ENCODE measurements around the gene C1QL3. TPM values are rescaled to one million over a fixed set of nuclear protein-coding genes. Genes with fewer than 3 reads are reported as not detected.

The C1QL3 gene
- total and polyA plus RNA-seq, 2 of the 4 experiments (the other 2 are of a cell fraction) = not detected

- H2AFZ ChIP-seq (replicated peaks; ENCODE audit: low read length, poor library complexity) = no peak overlapping the region
- dilution Hi-C loops (cut with HindIII; ENCODE audit: low sequenced_read_pairs, unreplicated experiment) (no loop called here), in situ Hi-C loops (cut with MboI; ENCODE audit: low sequenced_read_pairs) (no loop called here), intact Hi-C loops (cut with micrococcal nuclease) (no loop called here)
- no peak overlapping the region for H2BK120ac ChIP-seq (ENCODE audit: low read depth, low read length)
- H3K27ac ChIP-seq (ENCODE audit: insufficient read depth, low read length) = no peak overlapping the region
- no peak overlapping the region for H3K18ac ChIP-seq (ENCODE audit: low read depth, low read length)
- DNase-seq (no peak), ATAC-seq (ENCODE audit: low read depth) (no peak)
- H3K4me1 ChIP-seq (ENCODE audit: control insufficient read depth, insufficient read depth, low read length) = no peaks in the 10 kb centered on the region
- no peak overlapping the region for H3K56ac ChIP-seq (ENCODE audit: extremely low read depth, insufficient read depth, low read length)
- H3K23ac ChIP-seq (ENCODE audit: low read depth, low read length) = no peak overlapping the region
- H3K4me3 ChIP-seq (ENCODE audit: insufficient read depth, low read depth, low read length) = no peak overlapping the region
- H2AK9ac ChIP-seq (replicated peaks; ENCODE audit: low read depth, low read length, poor library complexity) = no peak overlapping the region
- TF ChIP-seq POLR2A (IDR thresholded peaks at IDR 0.05; ENCODE audit: low read depth, low read length) = no peak
- TF ChIP-seq ELK1 (IDR thresholded peaks at IDR 0.05; ENCODE audit: borderline replicate concordance, low read depth, low read length) = no peak
- no peak for TF ChIP-seq RAD21 (IDR thresholded peaks at IDR 0.05; ENCODE audit: low read length)
- TF ChIP-seq RCOR1 (IDR thresholded peaks at IDR 0.05; ENCODE audit: insufficient replicate concordance, low read length) = no peak
- TF ChIP-seq USF2 (IDR thresholded peaks at IDR 0.05; ENCODE audit: low read depth, low read length) = no peak
- TF ChIP-seq BHLHE40 (IDR thresholded peaks at IDR 0.05; ENCODE audit: low read depth, low read length) = no peak
- no peak for TF ChIP-seq MAZ (IDR thresholded peaks at IDR 0.05; ENCODE audit: borderline replicate concordance, low read depth, low read length)
- TF ChIP-seq CHD1 (IDR thresholded peaks at IDR 0.05; ENCODE audit: low read depth, low read length) = no peak
- no peak for TF ChIP-seq RFX5 (IDR thresholded peaks at IDR 0.05; ENCODE audit: low read depth, low read length)
- no peak for TF ChIP-seq MAFK (IDR thresholded peaks at IDR 0.05; ENCODE audit: low read depth, low read length)
- H4K5ac ChIP-seq (ENCODE audit: low read depth, low read length) = no peak overlapping the region
- no TSS peak for BruUV-seq (replicated peaks)
- POLR2A ChIA-PET (ENCODE audit: unreplicated experiment) = no interaction called here
- H2BK20ac ChIP-seq (ENCODE audit: low read depth, low read length) = no peak overlapping the region
- H3K14ac ChIP-seq (replicated peaks; ENCODE audit: low read depth, low read length) = no peak overlapping the region
- H2AK5ac ChIP-seq (ENCODE audit: low read depth, low read length) = no peak overlapping the region
- no peaks in the 10 kb centered on the region for H3K27me3 ChIP-seq (ENCODE audit: control insufficient read depth, insufficient read depth, low read length)
- CTCF ChIA-PET = interaction anchor here (0.6 kb wide), 1 partner anchor 62 kb away, joined by 4 read pairs; no protein-coding TSS in a partner anchor
- no peaks in the 10 kb centered on the region for H3K79me1 ChIP-seq (ENCODE audit: low read depth in 1 of 2, low read length in 2 of 2)
- H3K4ac ChIP-seq (ENCODE audit: low read depth, low read length) = no peak overlapping the region
- no peak overlapping the region for H2BK5ac ChIP-seq (ENCODE audit: low read depth, low read length, poor library complexity, severe bottlenecking)
- H3K9me1 ChIP-seq (ENCODE audit: insufficient read depth, low read length) = no peaks in the 10 kb centered on the region
- no CpG with 5 or more reads among the region's 3 CpGs for WGBS, 2 experiments (ENCODE audit: extremely low coverage in 2 of 2, insufficient read length in 1 of 2)
- no peak overlapping the region for H3K4me2 ChIP-seq (ENCODE audit: low read depth, low read length)
- no peaks in the 10 kb centered on the region for H4K20me1 ChIP-seq (ENCODE audit: insufficient read depth, low read length)
- H3K9ac ChIP-seq (ENCODE audit: low read depth, low read length) = no peak overlapping the region
- H4K8ac ChIP-seq (ENCODE audit: low read depth in 2 of 2, low read length in 2 of 2) = no peak overlapping the region
- H3K36me3 ChIP-seq (ENCODE audit: control insufficient read depth, insufficient read depth, low read length) = no peaks in the 10 kb centered on the region
- no peaks in the 10 kb centered on the region for H3K9me3 ChIP-seq (ENCODE audit: control insufficient read depth, insufficient read depth, low read length)
- H2BK15ac ChIP-seq (ENCODE audit: low read depth, low read length) = no peak overlapping the region
- H4K91ac ChIP-seq (ENCODE audit: insufficient read depth, low read depth, low read length) = no peak overlapping the region
Observed at GRCh38 chr10:16472828-16473227, 48.9 kb downstream of the C1QL3 start.
